AG04450 (cell line): Measurements from ENCODE around the gene BASP1. TPM values are rescaled to one million over a fixed set of nuclear protein-coding genes. Genes with fewer than 3 reads are reported as not detected.

ENCODE experiments used
- CTCF ChIA-PET: fragments of 300-600, 350-600 bp; formaldehyde crosslinking; extraction: SDS; loops from one replicate; lab custom pipeline; 2022; ENCODE audit warnings: antibody characterized with exemption, inconsistent platforms; lab: Charles Lee
- POLR2A ChIA-PET: fragments of 350-600 bp; formaldehyde crosslinking; extraction: SDS; loops from one replicate; lab custom pipeline; 2021; ENCODE audit warnings: antibody characterized with exemption, inconsistent platforms; lab: Yijun Ruan, JAX
- DNase-seq: peaks from one replicate; pipeline ENCODE4 v3.0.0-alpha.2; 2011; ENCODE audit warnings: low read depth, low spot score
- H3K27ac ChIP-seq: one replicate; pipeline ENCODE4 v1.5.1; 2012; ENCODE audit warnings: low read depth, low read length, control low read depth
- H3K27me3 ChIP-seq: one replicate; pipeline ENCODE4 v1.6.0; 2012; ENCODE audit warnings: low read length; ENCODE audit not compliant: control insufficient read depth, insufficient read depth
- H3K4me3 ChIP-seq: 2 replicates; pipeline ENCODE4 v1.5.1; 2011; ENCODE audit warnings: mild to moderate bottlenecking, low read depth, low read length, control low read depth
- H3K9me3 ChIP-seq: 2 replicates; pipeline ENCODE4 v1.5.1; 2012; ENCODE audit warnings: low read length; ENCODE audit not compliant: control insufficient read depth, insufficient read depth
- polyA plus RNA-seq: library from polyadenylated mRNA; depleted of rRNA; stranded (reverse); fragments of >200 nt; gene quantifications from 2 replicates; pipeline ENCODE4 v1.2.3, GENCODE V29; 2011
- TF ChIP-seq, protein P1 (sequence below): IDR thresholded peaks from 2 replicates; pipeline ENCODE4 v1.5.1; 2011; ENCODE audit warnings: low read depth, low read length, control low read depth, inconsistent platforms

Gene BASP1
- polyA plus RNA-seq, 1 experiment: 227 TPM

- ChIA-PET CTCF (interaction anchor here (0.6 to 1.1 kb wide), 2 partner anchors 758 to 1094 kb away, joined by 4 to 7 read pairs; no protein-coding TSS in a partner anchor), POLR2A (no interaction called here)
- no peaks in the 10 kb centered on the region for H3K27me3 ChIP-seq
- no peaks in the 10 kb centered on the region for H3K9me3 ChIP-seq
- no peak overlapping the region for H3K27ac ChIP-seq
- H3K4me3 ChIP-seq: no peak overlapping the region
- TF ChIP-seq, protein P1, sequence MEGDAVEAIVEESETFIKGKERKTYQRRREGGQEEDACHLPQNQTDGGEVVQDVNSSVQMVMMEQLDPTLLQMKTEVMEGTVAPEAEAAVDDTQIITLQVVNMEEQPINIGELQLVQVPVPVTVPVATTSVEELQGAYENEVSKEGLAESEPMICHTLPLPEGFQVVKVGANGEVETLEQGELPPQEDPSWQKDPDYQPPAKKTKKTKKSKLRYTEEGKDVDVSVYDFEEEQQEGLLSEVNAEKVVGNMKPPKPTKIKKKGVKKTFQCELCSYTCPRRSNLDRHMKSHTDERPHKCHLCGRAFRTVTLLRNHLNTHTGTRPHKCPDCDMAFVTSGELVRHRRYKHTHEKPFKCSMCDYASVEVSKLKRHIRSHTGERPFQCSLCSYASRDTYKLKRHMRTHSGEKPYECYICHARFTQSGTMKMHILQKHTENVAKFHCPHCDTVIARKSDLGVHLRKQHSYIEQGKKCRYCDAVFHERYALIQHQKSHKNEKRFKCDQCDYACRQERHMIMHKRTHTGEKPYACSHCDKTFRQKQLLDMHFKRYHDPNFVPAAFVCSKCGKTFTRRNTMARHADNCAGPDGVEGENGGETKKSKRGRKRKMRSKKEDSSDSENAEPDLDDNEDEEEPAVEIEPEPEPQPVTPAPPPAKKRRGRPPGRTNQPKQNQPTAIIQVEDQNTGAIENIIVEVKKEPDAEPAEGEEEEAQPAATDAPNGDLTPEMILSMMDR: no peak
- DNase-seq: no peak
Observed at GRCh38 chr5:17212191-17212590, 5.2 kb upstream of the BASP1 start.

DNA sequence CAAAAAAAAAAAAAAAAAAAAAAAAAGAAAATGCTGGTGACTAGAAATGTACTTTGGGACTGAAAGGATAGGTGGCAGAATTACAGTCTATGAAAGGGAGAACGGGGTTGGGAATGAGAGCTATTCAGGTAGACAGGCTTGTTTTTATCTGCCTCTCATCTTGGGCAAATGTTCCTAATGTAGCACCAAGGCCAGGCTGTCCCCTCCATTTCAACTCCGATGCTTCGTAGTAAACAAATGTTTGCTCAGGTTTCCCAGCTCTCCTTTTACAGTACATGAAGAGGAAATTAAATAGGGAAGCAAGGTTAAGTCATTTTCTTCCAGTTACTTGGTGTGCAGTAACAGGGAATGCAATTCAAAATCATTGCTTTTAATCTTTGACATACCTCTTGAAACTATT, 4.4 kb upstream of the BASP1 start:
- TF ChIP-seq, protein P1: no peak
- Histone ChIP-seq H3K27me3 (no peaks in the 10 kb centered on the region), H3K9me3 (no peaks in the 10 kb centered on the region), H3K27ac (no peak overlapping the region), H3K4me3 (no peak overlapping the region)
- CTCF ChIA-PET: interaction anchor here (0.7 to 1.1 kb wide), 3 partner anchors 1071 to 1103 kb away, joined by 3 to 11 read pairs (median 7); no protein-coding TSS in a partner anchor
- DNase-seq: no peak
- POLR2A ChIA-PET: no interaction called here

DNA sequence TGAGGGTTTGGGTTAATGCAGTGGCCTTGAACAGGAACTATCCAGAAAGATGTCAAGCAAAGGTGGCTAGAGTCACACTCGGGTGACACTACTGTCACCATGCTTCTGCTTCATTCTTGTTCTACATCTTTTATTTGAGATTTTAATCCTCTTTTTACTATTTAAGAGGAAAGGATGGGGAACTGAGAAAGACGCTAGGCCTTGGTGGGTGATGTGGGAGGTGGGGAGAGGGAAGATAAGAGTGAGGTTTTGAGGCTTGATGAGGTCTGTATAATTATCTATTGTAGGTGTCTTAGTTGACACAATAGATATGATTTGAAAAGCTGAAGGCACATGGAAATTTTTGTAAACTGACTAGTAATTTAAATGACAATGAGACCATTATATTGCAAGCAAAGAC, 3.5 kb upstream of the BASP1 start:
- no peak for DNase-seq
- ChIA-PET CTCF (interaction anchor here (0.6 to 4.5 kb wide), 4 partner anchors 10 to 1098 kb away, joined by 3 to 142 read pairs (median 64); no protein-coding TSS in a partner anchor), POLR2A (interaction anchor here (0.5 kb wide), 1 partner anchor 103 kb away, joined by 4 read pairs; no protein-coding TSS in a partner anchor)
- Histone ChIP-seq H3K27ac (no peak overlapping the region), H3K4me3 (no peak overlapping the region), H3K27me3 (no peaks in the 10 kb centered on the region), H3K9me3 (no peaks in the 10 kb centered on the region)
- TF ChIP-seq, protein P1: no peak

GRCh38 chr5:17214893-17215292, 2.5 kb upstream of the BASP1 start:
- TF ChIP-seq, protein P1: no peak
- H3K9me3 ChIP-seq: no peaks in the 10 kb centered on the region
- no peak for DNase-seq
- POLR2A ChIA-PET: no interaction called here
- no peaks in the 10 kb centered on the region for H3K27me3 ChIP-seq
- H3K27ac ChIP-seq: no peak overlapping the region
- H3K4me3 ChIP-seq: no peak overlapping the region
- CTCF ChIA-PET: interaction anchor here (0.8 to 4.5 kb wide), 11 partner anchors 64 to 1101 kb away, joined by 3 to 142 read pairs (median 20); no protein-coding TSS in a partner anchor

DNA sequence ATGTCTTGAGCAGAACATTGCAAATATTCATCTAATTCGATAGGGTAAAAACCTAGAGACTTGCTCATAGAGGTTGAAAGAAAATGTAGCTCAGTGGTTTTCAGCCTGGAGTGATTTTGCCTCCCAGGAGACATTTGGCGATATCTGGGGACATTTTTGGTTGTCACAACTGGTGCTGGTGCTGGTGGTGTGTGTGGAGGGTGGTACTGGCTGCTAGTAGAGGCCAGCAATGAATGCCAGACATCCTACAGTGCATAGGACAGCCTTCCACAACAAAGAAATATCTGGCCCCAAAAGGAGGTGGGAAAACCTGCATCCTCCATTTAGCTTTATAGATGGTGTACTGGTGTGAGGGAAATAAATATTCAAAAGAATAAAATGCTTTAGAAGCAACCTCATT, 2.1 kb upstream of the BASP1 start:
- DNase-seq: no peak
- Histone ChIP-seq H3K9me3 (no peaks in the 10 kb centered on the region), H3K4me3 (no peak overlapping the region), H3K27me3 (no peaks in the 10 kb centered on the region), H3K27ac (no peak overlapping the region)
- TF ChIP-seq, protein P1: no peak
- ChIA-PET CTCF (interaction anchor here (0.6 to 4.5 kb wide), 52 partner anchors 11 to 1114 kb away, joined by 3 to 142 read pairs (median 4); no protein-coding TSS in a partner anchor), POLR2A (interaction anchor here (1.7 kb wide), 1 partner anchor 164 kb away, joined by 7 read pairs; no protein-coding TSS in a partner anchor)
